K562 (cell line): Measurements from ENCODE around the gene RMC1. TPM values are rescaled to one million over a fixed set of nuclear protein-coding genes. Genes with fewer than 3 reads are reported as not detected.
A peak's percentile ranks its signal among the peaks of the same experiment; 100 is the strongest.

ENCODE experiments used
- ASH1L ChIP-seq: fragments of 450-650 bp; IDR thresholded peaks from 2 replicates; pipeline ENCODE4 v1.6.1; 2018; ENCODE audit warnings: borderline replicate concordance, mild to moderate bottlenecking, low read depth; ENCODE audit not compliant: partially characterized antibody
- CCNT2 ChIP-seq: IDR thresholded peaks from 2 replicates; pipeline ENCODE4 v1.6.1; 2011; ENCODE audit warnings: borderline replicate concordance, low read depth, mild to moderate bottlenecking, moderate library complexity, mixed read lengths, low read length; ENCODE audit not compliant: insufficient read length; ENCODE audit errors: extremely low read depth
- CREB1 ChIP-seq, 2 experiments: sonication (generic) in 1 of 2; formaldehyde crosslinking in 1 of 2; IDR thresholded peaks; 2 replicates each; pipeline versions ENCODE4 v1.6.1 to v1.8.0; 2012 to 2022; ENCODE audit warnings: inconsistent platforms in 1 of 2, mild to moderate bottlenecking in 1 of 2, missing genetic modification reagents in 1 of 2, moderate library complexity in 1 of 2
- CREBBP ChIP-seq: IDR thresholded peaks from one replicate; pipeline ENCODE4 v1.6.1; 2012; ENCODE audit warnings: low read depth, mild to moderate bottlenecking, control low read depth, inconsistent platforms, low read length
- FOXA1 ChIP-seq: fragments of 450-650 bp; IDR thresholded peaks from 2 replicates; pipeline ENCODE4 v1.6.1; 2016; ENCODE audit warnings: mild to moderate bottlenecking, borderline replicate concordance
- HCFC1 ChIP-seq: IDR thresholded peaks from 2 replicates; pipeline ENCODE4 v1.6.1; 2012; ENCODE audit warnings: low read depth, low read length, improper control_type of control experiment
- MEIS2 ChIP-seq: fragments of 450-650 bp; IDR thresholded peaks from 2 replicates; pipeline ENCODE4 v1.6.1; 2014; ENCODE audit warnings: mild to moderate bottlenecking; ENCODE audit not compliant: partially characterized antibody
- MTA1 ChIP-seq: fragments of 450-650 bp; IDR thresholded peaks from 2 replicates; pipeline ENCODE4 v1.6.1; 2017; ENCODE audit warnings: borderline replicate concordance
- OTX1 ChIP-seq: fragments of 450-650 bp; formaldehyde crosslinking; IDR thresholded peaks from 2 replicates; pipeline ENCODE4 v1.4.0; 2022; ENCODE audit warnings: mild to moderate bottlenecking
- RBM17 ChIP-seq: fragments of 200-400 bp; formaldehyde crosslinking; IDR thresholded peaks from 2 replicates; pipeline ENCODE4 v1.6.1; 2017; ENCODE audit warnings: low read depth, mild to moderate bottlenecking, low read length, borderline replicate concordance
- RNF2 ChIP-seq: sonication (generic); IDR thresholded peaks from 2 replicates; pipeline ENCODE4 v1.6.1; 2016
- SAFB2 ChIP-seq: fragments of 200-400 bp; formaldehyde crosslinking; IDR thresholded peaks from 2 replicates; pipeline ENCODE4 v1.6.1; 2018; ENCODE audit warnings: borderline replicate concordance, low read length, low read depth, moderate library complexity; ENCODE audit not compliant: severe bottlenecking
- SMARCC2 ChIP-seq: fragments of 450-650 bp; IDR thresholded peaks from 2 replicates; pipeline ENCODE4 v1.6.1; 2017; ENCODE audit warnings: antibody characterized with exemption, moderate library complexity, mild to moderate bottlenecking, low read depth
- ZNF12 ChIP-seq: sonication (generic); formaldehyde crosslinking; IDR thresholded peaks from 2 replicates; pipeline ENCODE4 v1.4.0; 2020; ENCODE audit warnings: mild to moderate bottlenecking, missing genetic modification reagents
- ZNF311 ChIP-seq: fragments of 250-450 bp; sonication (Bioruptor Pico); IDR thresholded peaks from 2 replicates; pipeline ENCODE4 v1.4.0; 2020; ENCODE audit warnings: mild to moderate bottlenecking, moderate library complexity
- ZNF324 ChIP-seq: fragments of 250-450 bp; sonication (Bioruptor Pico); IDR thresholded peaks from 2 replicates; pipeline ENCODE4 v1.4.0; 2020; ENCODE audit warnings: mild to moderate bottlenecking
- ZNF354B ChIP-seq: fragments of 250-450 bp; sonication (Bioruptor Pico); IDR thresholded peaks from 2 replicates; pipeline ENCODE4 v1.4.0; 2020
- ZNF589 ChIP-seq: fragments of 200-800 bp; sonication (Bioruptor generic); IDR thresholded peaks from 2 replicates; pipeline ENCODE4 v1.6.1; 2016; ENCODE audit warnings: low read depth, missing genetic modification characterization, missing compliant biosample characterization
- ZNF75A ChIP-seq: fragments of 450-650 bp; formaldehyde crosslinking; IDR thresholded peaks from 2 replicates; pipeline ENCODE4 v1.4.0; 2020; ENCODE audit warnings: mild to moderate bottlenecking
- polyA plus RNA-seq, 8 experiments: library from polyadenylated mRNA; depleted of rRNA in 4 of 8; stranded (reverse) in 5 of 8; unstranded in 3 of 8; fragments of >200 nt; fragmentation: Nextera tagmentation in 2 of 8; fragmentation: Illumina TruSeq in 1 of 8; extraction: Ambion mirVana in 2 of 8; extraction: Trizol in 1 of 8; gene quantifications; 2 replicates each; pipeline versions ENCODE4 v1.2.1 to v1.2.3, GENCODE V29; 2011 to 2014; ENCODE audit warnings: inconsistent platforms in 1 of 8, missing spikeins in 1 of 8
- total RNA-seq, 7 experiments: library from RNA; depleted of rRNA in 6 of 7; stranded (reverse); fragments of >200 nt in 6 of 7; fragmentation: Illumina TruSeq in 2 of 7; extraction: Trizol in 2 of 7; gene quantifications; 2 replicates each; pipeline versions ENCODE4 v1.2.1 to v1.2.3, GENCODE V29; 2011 to 2021; ENCODE audit warnings: low replicate concordance in 1 of 7
- TF ChIP-seq, protein P1 (sequence below): fragments of 450-650 bp; IDR thresholded peaks from 2 replicates; pipeline ENCODE4 v1.6.1; 2017; ENCODE audit warnings: mild to moderate bottlenecking, moderate library complexity
- TF ChIP-seq, protein P2 (sequence below): fragments of 250-450 bp; sonication (Bioruptor Pico); IDR thresholded peaks from 2 replicates; pipeline ENCODE4 v1.5.0; 2020; ENCODE audit warnings: mild to moderate bottlenecking, borderline replicate concordance
- TF ChIP-seq, protein P3 (sequence below): fragments of 250-450 bp; sonication (Bioruptor Pico); IDR thresholded peaks from 2 replicates; pipeline ENCODE4 v1.5.0; 2021
- TF ChIP-seq, protein P4 (sequence below): sonication (generic); formaldehyde crosslinking; IDR thresholded peaks from 2 replicates; pipeline ENCODE4 v1.8.0; 2023; ENCODE audit warnings: mild to moderate bottlenecking, missing genetic modification reagents

The RMC1 gene
- total and polyA plus RNA-seq, 9 of the 15 experiments (the other 6 are each of a cell fraction or from before 2014, with no cell fraction given), result 7.5 to 42.4 (median 35.5) TPM

DNA sequence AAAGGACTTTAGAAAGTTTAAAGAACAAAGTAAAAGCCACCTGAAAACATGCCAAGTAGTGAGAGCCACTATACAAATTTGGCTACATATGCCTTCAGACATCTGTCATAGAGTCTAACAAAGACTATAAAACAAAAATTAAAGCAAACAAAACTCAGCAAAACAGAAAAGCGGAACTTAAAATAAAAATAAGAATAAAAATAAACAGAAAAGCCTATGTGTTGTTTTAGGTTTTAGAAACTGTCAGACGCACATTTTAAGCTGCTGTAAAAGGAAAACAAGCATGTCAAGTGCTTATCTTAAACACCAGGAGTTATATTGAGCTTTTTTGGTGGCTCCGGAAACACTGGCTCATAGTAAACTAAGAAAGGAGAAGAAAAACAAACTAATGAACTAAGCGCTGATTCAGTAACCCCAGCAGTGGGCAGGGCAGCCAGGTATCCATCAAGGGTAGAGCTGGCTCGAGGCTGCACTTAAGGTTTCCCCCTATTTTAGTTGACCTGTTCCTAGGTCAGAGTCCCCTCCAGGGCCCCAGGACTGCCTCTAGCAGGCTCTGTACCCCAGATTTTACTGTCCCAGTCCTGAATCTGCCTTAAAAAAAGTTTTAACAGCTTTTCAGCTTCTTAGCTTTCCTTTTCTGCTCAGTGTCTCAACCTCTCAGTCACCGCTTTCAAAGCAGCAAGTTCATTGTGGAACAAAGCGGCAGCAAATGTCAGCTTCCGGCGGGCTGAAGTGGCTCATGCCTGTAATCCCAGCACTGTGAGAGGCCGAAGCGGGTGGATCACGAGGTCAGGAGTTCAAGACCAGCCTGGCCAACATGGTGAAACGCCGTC is 15.4 kb upstream of the RMC1 start (continued):
- TF ChIP-seq, protein P1, sequence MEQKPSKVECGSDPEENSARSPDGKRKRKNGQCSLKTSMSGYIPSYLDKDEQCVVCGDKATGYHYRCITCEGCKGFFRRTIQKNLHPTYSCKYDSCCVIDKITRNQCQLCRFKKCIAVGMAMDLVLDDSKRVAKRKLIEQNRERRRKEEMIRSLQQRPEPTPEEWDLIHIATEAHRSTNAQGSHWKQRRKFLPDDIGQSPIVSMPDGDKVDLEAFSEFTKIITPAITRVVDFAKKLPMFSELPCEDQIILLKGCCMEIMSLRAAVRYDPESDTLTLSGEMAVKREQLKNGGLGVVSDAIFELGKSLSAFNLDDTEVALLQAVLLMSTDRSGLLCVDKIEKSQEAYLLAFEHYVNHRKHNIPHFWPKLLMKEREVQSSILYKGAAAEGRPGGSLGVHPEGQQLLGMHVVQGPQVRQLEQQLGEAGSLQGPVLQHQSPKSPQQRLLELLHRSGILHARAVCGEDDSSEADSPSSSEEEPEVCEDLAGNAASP, result no peak
- TF ChIP-seq ZNF324 (CRISPR knock-in tag) (no peak), ZNF12 (CRISPR knock-in tag) (no peak), ZNF311 (no peak), MEIS2 (peak; percentile 57), SMARCC2 (peak; percentile 84), CCNT2 (no peak), FOXA1 (no peak), ZNF354B (CRISPR knock-in tag) (no peak), MTA1 (no peak), OTX1 (CRISPR knock-in tag) (no peak), RNF2 (no peak), SAFB2 (no peak), ZNF589 (CRISPR knock-in tag) (no peak), CREBBP (no peak), ZNF75A (CRISPR knock-in tag) (no peak), RBM17 (no peak), HCFC1 (peak; percentile 32; the same call in 1 of the 2 replicates), CREB1 (IDR thresholded peaks at IDR 0.05) (no peak), CREB1 (CRISPR knock-in tag; IDR thresholded peaks at IDR 0.05) (no peak), ASH1L (no peak)
- TF ChIP-seq, protein P2, sequence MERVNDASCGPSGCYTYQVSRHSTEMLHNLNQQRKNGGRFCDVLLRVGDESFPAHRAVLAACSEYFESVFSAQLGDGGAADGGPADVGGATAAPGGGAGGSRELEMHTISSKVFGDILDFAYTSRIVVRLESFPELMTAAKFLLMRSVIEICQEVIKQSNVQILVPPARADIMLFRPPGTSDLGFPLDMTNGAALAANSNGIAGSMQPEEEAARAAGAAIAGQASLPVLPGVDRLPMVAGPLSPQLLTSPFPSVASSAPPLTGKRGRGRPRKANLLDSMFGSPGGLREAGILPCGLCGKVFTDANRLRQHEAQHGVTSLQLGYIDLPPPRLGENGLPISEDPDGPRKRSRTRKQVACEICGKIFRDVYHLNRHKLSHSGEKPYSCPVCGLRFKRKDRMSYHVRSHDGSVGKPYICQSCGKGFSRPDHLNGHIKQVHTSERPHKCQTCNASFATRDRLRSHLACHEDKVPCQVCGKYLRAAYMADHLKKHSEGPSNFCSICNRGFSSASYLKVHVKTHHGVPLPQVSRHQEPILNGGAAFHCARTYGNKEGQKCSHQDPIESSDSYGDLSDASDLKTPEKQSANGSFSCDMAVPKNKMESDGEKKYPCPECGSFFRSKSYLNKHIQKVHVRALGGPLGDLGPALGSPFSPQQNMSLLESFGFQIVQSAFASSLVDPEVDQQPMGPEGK (CRISPR knock-in tag), result no peak
- TF ChIP-seq, protein P3, sequence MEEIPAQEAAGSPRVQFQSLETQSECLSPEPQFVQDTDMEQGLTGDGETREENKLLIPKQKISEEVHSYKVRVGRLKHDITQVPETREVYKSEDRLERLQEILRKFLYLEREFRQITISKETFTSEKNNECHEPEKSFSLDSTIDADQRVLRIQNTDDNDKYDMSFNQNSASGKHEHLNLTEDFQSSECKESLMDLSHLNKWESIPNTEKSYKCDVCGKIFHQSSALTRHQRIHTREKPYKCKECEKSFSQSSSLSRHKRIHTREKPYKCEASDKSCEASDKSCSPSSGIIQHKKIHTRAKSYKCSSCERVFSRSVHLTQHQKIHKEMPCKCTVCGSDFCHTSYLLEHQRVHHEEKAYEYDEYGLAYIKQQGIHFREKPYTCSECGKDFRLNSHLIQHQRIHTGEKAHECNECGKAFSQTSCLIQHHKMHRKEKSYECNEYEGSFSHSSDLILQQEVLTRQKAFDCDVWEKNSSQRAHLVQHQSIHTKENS (CRISPR knock-in tag), result no peak
- TF ChIP-seq, protein P4, sequence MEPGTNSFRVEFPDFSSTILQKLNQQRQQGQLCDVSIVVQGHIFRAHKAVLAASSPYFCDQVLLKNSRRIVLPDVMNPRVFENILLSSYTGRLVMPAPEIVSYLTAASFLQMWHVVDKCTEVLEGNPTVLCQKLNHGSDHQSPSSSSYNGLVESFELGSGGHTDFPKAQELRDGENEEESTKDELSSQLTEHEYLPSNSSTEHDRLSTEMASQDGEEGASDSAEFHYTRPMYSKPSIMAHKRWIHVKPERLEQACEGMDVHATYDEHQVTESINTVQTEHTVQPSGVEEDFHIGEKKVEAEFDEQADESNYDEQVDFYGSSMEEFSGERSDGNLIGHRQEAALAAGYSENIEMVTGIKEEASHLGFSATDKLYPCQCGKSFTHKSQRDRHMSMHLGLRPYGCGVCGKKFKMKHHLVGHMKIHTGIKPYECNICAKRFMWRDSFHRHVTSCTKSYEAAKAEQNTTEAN (CRISPR knock-in tag), result no peak
